ENCODE results near the gene PARD6G.

Gene PARD6G

DNA sequence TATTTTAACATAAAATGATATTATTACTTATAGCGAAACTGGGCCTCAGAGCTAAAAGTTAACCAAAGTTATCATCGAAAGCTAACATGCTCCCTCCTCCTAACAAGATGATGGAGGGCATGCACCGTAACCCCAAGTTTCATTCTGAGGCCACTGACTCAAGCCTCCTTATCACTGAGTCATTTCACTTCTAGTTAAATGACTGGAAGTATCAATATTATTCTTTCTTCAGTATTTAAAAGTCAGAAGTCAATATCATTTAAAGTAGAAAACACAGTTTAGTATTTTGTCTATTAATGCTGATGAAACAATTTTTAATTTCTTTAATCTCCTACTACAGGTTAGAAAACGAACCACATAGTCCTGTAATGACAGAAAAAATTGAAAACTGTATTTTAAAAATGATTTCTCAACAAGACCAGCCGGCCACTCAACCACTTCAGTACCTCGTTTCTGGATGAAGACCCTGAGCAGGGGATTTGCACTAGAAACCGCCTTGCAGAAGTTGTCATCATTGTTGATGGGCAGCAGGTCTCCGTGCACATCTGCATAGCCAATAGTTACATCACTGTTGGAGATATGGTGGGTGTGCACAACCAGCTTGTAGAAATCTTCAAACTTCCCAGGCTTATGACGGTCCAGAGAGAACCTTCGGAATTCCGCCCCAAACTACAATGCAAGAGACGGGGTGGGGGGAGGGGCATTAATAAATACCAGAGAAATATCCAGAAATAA is 44.9 kb downstream of the PARD6G start:
- no peak overlapping the region for H3K27ac Mint-ChIP-seq
- no peak overlapping the region for H3K4me3 Mint-ChIP-seq
- H3K27me3 Mint-ChIP-seq, result peaks cover 4% of the 10 kb centered on the region
- no peaks in the 10 kb centered on the region for H3K9me3 Mint-ChIP-seq
- H3K36me3 Mint-ChIP-seq, result no peaks in the 10 kb centered on the region
- no peaks in the 10 kb centered on the region for H3K4me1 Mint-ChIP-seq

DNA sequence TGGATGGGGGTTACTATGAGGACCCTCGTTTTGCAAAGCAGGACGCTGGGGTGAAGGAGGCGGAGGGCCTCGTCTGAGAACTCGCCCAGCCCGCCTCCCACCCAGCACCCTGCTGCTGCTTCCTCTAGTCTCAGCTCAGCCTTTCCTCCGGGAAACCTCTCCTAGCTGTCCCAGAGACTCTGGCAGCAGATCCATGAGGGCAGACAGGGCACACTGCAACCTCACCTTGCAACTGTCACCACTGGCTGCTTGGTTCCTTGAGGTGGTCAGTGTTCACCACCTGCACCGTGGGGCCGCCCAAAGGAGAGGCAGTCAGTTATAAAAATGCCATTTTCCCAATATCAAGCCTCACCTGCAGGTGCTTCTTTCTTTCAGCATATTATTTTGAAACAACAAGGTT is 45.6 kb downstream of the PARD6G start:
- peaks cover 10% of the 10 kb centered on the region for H3K27me3 Mint-ChIP-seq
- no peaks in the 10 kb centered on the region for H3K4me1 Mint-ChIP-seq
- no peak overlapping the region for H3K27ac Mint-ChIP-seq
- H3K9me3 Mint-ChIP-seq, result no peaks in the 10 kb centered on the region
- no peak overlapping the region for H3K4me3 Mint-ChIP-seq
- no peaks in the 10 kb centered on the region for H3K36me3 Mint-ChIP-seq

DNA sequence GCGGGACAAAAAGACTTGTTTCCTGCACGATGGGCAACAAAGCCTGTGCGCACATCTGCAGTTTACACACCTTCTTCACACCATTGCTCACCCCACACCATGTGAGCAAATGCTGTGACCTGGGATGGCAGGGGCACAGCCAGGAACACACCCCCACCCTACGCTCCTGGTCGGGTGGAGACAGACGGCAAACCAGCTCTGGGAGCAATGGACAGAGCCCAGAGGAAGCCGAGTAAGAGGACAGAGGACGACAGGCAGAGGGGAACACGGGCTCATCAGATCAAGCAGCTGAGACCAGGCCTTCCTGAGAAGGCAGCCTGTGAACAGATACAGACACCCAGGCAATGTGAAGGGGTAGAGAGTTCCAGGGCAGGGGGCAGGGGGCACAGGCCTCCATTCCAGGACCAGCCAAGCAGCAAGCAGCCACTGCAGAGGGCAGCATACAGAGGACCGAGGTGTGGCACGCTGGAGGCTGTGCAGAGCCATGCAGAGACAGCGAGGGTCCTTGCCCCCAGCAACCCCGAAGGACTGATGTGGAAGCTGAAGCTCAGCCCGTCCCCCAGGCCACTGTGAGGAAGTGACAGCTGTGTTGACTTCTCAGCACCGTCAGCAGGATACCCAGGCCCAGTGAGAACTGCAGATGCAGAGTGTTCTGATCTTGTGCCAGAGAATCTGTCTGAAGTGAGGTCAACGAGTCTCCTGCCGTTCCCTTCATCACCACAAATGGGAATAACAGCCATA is 46.2 kb downstream of the PARD6G start:
- Mint-ChIP-seq H3K9me3 (no peaks in the 10 kb centered on the region), H3K27me3 (peaks cover 10% of the 10 kb centered on the region)

DNA sequence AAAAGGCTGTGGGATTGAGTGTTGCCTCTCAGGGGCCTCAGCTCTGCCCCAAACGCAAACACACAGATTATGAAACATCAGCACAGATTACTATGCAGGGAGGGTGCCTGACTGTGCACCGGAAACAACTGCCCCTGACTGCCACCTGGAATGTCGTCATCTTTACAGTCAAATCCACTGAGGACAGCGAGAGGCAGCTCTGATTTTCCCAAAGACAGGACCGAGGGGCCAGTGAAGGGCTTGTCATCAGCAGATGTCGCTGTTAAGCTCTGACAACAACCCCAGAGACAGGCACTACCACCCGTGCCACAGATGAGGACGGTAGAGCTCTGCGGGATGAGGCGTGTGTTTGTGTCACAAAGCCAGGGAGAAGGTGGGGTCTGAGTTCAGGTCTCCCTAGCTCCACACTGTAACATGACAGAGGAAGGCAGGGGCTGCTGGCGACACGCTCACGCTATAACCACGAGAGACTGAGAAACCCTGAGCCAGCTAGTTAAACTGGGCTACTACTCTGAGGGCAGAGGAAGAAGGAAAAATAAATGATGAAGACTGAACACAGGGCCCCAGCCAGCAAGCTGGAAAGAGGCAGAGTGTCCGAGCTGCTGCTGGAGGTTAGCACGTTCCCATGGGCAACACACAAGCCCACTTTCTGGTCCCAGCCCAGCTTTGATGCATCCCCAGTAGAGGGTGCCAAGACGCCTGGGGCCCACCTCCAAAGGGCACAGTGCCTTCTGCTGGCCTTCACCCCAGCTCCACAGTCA is 47.0 kb downstream of the PARD6G start:
- Mint-ChIP-seq H3K4me1 (no peaks in the 10 kb centered on the region), H3K27ac (no peak overlapping the region), H3K36me3 (no peaks in the 10 kb centered on the region), H3K9me3 (no peaks in the 10 kb centered on the region), H3K4me3 (no peak overlapping the region), H3K27me3 (peaks cover 9% of the 10 kb centered on the region)

More for the DNA sequence above, 46.2 kb downstream of the PARD6G start:
- no peak overlapping the region for H3K4me3 Mint-ChIP-seq
- H3K4me1 Mint-ChIP-seq, result no peaks in the 10 kb centered on the region
- H3K36me3 Mint-ChIP-seq, result no peaks in the 10 kb centered on the region
- no peak overlapping the region for H3K27ac Mint-ChIP-seq

DNA sequence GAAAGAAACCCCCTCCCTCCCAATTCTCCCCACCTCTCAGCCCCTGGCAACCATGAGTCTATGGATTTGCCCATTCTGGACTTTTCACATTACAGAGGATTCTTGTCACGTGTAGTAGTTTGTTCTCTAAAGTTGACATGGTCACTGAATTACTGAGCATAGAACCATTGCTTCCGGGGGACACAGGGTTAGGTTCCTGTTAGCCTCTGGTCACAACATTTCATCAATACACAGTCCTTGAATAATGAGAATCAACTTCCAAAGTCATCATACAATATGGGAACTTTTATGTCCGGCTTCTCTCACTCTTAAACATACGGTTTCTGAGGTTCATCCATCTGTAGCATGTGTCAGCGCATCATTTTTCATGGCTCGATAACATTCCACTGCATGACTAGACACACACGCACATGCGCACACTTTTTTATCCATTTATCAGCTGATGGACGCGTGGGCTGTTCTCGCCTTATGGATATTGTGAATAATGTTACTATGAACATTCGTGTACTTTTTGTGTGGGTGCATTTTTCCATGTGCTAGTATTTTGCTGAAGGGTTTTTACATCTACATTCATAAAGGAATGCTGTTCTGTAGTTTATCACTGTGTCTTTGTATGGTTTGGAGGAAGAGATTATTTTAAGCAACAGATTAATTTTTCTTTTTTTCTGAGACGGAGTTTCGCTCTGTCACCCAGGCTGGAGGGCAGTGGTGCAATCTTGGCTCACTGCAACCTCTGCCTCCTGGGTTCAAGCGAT is 48.1 kb downstream of the PARD6G start:
- Mint-ChIP-seq H3K36me3 (no peaks in the 10 kb centered on the region), H3K27ac (no peak overlapping the region), H3K4me1 (no peaks in the 10 kb centered on the region), H3K9me3 (no peaks in the 10 kb centered on the region), H3K4me3 (no peak overlapping the region), H3K27me3 (peaks cover 11% of the 10 kb centered on the region)

DNA sequence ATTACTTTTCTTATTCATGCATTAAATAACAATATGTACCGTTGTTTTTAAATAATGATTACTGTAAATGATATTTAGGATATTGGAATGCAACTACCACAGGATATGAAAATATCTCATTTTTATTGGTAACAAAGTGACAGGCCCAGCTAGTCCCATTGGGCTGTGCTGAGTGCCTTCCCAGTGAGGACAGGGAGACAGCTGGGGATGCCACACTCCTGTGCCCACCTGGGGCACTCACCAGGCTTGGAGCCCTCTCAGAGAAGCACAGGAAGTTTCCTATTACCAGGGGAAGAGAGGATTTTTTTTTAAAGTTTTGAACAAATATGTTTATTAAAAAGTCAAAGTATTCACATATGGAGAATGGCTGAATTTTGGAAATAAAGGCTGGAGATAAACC is 48.9 kb downstream of the PARD6G start:
- H3K27me3 Mint-ChIP-seq, result peaks cover 12% of the 10 kb centered on the region
- no peak overlapping the region for H3K4me3 Mint-ChIP-seq
- no peaks in the 10 kb centered on the region for H3K9me3 Mint-ChIP-seq
- H3K27ac Mint-ChIP-seq, result no peak overlapping the region
- no peaks in the 10 kb centered on the region for H3K36me3 Mint-ChIP-seq
- no peaks in the 10 kb centered on the region for H3K4me1 Mint-ChIP-seq

DNA sequence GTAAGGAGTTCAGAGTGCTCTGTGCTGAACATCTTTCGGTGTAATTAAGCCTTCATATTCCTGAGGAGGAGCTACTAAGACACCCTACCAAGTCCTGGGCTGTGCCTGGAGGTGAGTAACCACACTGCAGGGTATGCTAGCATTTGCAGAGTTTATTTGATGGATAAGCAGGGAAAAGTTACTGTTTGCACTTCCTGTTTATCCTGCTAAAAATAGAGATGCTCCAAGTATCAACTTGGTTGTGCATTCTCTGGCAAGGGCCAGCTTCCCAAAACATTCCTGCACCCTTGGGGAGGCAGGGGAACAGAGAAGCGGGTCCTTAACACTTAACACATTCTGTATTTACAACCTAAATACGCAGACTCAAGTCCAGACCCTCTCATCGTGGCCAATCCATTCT is 49.8 kb downstream of the PARD6G start:
- Mint-ChIP-seq H3K27me3 (peaks cover 9% of the 10 kb centered on the region), H3K4me1 (no peaks in the 10 kb centered on the region), H3K36me3 (no peaks in the 10 kb centered on the region), H3K4me3 (no peak overlapping the region), H3K9me3 (no peaks in the 10 kb centered on the region), H3K27ac (no peak overlapping the region)

DNA sequence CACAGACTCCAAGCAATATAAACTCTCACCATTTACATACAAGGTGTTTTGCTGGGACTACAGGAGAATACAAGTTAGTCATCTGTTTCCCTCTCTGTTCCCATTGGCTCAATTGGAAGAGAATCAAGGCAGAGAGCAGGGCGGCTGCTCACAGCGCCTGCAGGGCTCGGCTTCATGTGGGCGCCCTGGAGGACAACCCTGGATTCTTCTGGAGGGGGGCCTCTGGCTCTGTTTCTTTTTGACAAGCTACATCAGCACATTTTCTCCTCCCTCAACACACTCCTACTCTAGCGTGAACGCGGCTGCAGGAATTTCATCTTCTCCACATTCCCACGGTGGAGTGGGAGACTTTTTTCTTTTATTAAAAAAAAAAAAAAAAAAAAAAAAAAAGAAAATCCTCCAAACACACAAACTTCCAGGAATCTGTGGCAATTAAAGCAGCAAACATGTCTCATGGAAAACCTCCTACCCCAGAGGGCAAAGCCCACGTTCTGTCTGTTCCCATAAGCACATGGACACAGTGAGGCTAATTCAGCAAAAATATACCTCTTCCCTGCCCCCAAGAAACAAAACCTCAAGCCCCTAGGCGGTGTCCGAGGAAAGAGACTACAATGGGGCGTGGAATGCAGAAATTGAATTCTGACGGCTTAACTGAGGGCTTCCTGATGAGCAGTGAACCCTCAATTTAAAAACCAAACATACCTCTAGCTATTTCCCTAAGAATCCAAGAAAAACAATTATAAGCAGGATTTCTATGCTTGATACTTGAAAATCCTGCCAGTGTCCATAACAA is 50.6 kb downstream of the PARD6G start:
- H3K4me3 Mint-ChIP-seq, result no peak overlapping the region
- no peak overlapping the region for H3K27ac Mint-ChIP-seq
- H3K27me3 Mint-ChIP-seq, result peaks cover 11% of the 10 kb centered on the region
- H3K36me3 Mint-ChIP-seq, result no peaks in the 10 kb centered on the region
- no peaks in the 10 kb centered on the region for H3K9me3 Mint-ChIP-seq
- H3K4me1 Mint-ChIP-seq, result no peaks in the 10 kb centered on the region

DNA sequence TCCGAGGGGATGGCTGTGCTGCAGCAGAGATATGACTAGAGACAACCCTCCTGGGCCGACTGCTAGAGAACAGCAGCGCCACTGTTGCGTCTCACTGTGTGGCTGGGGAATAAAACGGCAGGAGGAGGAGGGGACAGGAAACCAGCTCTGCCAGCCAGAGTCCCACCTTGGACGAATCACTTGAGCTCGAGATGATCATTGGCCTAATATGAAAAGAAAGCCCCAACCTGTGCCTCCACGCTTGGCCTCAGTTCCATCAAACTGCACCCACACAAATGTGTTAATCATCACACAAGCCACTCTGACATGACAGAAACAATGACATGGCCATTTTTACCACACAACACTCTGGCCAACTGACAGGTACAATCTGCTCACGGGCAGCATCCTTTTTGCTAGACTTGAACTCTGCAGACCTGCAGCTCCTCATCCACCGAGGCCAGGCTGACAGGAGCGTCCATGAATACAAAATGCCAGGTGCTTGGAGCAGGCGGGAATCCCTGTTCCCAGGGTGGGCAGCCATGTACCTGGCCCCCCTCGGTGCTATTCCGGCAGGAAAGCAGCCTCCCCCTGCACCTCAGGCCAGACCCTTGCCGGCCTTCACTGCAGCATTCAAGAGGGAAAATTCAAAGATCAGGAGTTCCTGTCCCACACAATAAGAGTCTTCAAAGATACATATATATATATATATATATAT is 52.3 kb downstream of the PARD6G start:
- Mint-ChIP-seq H3K27me3 (peaks cover 11% of the 10 kb centered on the region), H3K27ac (no peak overlapping the region), H3K4me1 (no peaks in the 10 kb centered on the region), H3K9me3 (no peaks in the 10 kb centered on the region), H3K36me3 (no peaks in the 10 kb centered on the region), H3K4me3 (no peak overlapping the region)

DNA sequence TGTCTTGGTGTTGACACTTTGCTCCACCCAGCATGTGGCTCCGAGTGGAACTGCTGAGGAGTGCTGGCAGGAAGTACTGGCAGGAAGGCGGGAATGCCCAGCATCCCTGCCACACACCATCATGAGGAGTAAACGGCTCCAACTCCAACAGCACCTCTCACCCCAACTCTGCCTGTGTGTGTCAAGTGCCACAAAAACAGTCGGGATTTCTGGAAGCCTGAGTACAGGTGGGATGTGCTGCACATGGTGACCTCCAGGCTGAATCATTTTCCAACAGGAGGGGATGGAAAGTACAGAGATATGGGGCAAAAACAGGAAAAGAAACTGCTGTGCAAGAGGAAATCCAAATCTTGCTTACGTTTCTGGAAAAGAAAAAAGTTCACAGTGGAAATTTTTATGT is 53.6 kb downstream of the PARD6G start:
- H3K9me3 Mint-ChIP-seq, result no peaks in the 10 kb centered on the region
- no peaks in the 10 kb centered on the region for H3K36me3 Mint-ChIP-seq
- no peak overlapping the region for H3K4me3 Mint-ChIP-seq
- no peak overlapping the region for H3K27ac Mint-ChIP-seq
- no peaks in the 10 kb centered on the region for H3K4me1 Mint-ChIP-seq
- peaks cover 12% of the 10 kb centered on the region for H3K27me3 Mint-ChIP-seq

DNA sequence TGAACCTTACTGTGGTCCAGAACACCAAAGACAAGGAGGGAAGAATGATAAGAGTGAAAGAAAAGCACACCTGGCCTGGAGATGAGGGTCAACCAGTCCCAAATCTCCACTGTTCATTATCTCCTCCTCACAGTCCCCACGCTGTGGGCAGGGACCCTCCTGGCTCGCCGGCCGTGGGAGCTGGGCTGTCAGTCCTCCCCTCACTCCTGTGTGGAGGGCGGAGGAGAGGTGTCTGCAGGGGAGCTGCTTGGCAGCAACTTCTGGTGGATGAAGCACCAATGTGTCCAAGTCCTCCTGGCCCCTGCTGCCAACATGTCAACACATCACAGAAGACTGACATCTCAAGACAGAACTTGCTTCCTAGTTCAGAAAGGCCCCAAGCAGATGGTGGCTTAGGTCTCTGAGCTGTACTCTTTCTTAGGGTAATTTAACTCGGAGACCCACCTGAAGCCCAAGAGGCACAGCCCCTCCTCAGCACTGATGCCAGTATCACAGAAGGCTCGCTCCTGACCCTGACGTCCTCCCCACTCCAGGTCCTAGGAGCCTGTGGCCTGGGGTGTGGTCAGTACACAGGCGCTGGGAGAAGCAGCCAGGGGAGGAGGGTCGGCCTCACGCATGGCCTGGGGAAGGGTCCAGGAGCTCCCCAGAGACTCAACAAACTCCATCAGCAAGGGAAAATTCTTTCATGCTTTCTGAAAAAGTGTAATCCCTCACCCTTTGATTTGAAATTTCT is 54.5 kb downstream of the PARD6G start:
- Mint-ChIP-seq H3K27ac (no peak overlapping the region), H3K4me3 (no peak overlapping the region), H3K9me3 (no peaks in the 10 kb centered on the region), H3K36me3 (no peaks in the 10 kb centered on the region), H3K27me3 (peaks cover 14% of the 10 kb centered on the region), H3K4me1 (no peaks in the 10 kb centered on the region)

DNA sequence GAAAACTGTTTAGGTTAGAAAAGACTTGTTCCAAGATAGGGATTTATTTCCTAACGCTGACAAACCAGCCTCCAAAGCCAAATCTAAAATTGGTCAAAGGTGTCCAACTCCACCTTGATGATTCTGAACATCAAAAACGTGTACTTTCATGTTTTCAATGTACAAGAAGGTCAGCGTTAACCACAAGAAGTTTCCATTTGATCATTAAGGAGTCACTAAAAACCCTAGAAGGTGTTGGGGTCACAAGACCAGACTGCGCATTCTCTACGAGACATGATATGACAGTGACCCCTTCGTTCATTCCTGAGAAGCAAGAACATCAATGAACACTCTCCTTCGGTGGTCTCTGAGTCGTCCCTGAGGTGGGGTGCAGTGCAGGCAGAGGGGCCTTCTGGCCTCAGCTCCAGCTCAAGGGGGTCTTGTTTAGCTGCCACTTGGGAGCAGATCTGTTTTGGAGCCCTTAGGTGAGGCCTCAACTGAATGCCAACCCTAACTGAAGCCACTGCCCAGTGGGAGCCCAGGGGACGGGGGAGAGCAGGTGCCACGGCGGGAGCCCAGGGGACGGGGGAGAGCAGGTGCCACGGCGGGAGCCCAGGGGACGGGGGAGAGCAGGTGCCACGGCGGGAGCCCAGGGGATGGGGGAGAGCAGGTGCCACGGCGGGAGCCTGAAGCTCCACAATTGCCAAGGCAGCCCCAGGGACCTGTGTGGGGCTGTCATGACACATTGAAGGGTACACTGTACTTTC is 55.2 kb downstream of the PARD6G start:
- no peaks in the 10 kb centered on the region for H3K36me3 Mint-ChIP-seq
- H3K27ac Mint-ChIP-seq, result no peak overlapping the region
- H3K27me3 Mint-ChIP-seq, result peaks cover 11% of the 10 kb centered on the region
- H3K4me3 Mint-ChIP-seq, result no peak overlapping the region
- no peaks in the 10 kb centered on the region for H3K4me1 Mint-ChIP-seq
- no peaks in the 10 kb centered on the region for H3K9me3 Mint-ChIP-seq

DNA sequence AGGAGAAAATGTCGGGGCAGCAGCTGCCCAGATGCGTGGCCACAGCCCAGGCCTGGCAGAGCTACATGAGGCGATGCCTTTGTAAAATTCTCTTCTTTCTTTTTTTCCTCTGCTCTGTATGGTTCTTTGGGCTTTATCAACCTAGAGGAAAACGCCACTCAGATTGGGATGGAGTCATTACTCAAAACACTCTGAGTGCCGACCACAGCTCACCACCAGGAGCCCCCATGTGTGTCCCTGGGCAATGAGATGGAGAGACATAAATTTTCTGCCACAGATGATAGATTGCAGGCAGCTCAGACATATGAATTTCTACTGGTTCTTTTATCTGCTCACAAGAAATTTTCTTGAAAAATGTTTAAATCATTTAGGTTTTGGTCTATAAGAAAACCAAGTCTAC is 56.0 kb downstream of the PARD6G start:
- Mint-ChIP-seq H3K27ac (no peak overlapping the region), H3K9me3 (no peaks in the 10 kb centered on the region), H3K36me3 (no peaks in the 10 kb centered on the region), H3K4me3 (no peak overlapping the region), H3K27me3 (peaks cover 8% of the 10 kb centered on the region), H3K4me1 (no peaks in the 10 kb centered on the region)

All from activated naive CD4-positive, alpha-beta T cell treated with anti-CD3 and anti-CD28 coated beads, Interleukin-2, amount 50 U/mL, for 24 hours (primary cell).